GM04503 (cell line): Measurements from ENCODE around the gene BTN3A1.
"Not testable (repeated sequence)": the region's sequence is repeated elsewhere in the genome, so short reads cannot be mapped to it uniquely, and the experiment has no call there.

Experiments
- DNase-seq: peaks from one replicate; pipeline ENCODE4 v3.0.0-alpha.2; 2012; ENCODE audit warnings: low read depth

The BTN3A1 gene

DNA sequence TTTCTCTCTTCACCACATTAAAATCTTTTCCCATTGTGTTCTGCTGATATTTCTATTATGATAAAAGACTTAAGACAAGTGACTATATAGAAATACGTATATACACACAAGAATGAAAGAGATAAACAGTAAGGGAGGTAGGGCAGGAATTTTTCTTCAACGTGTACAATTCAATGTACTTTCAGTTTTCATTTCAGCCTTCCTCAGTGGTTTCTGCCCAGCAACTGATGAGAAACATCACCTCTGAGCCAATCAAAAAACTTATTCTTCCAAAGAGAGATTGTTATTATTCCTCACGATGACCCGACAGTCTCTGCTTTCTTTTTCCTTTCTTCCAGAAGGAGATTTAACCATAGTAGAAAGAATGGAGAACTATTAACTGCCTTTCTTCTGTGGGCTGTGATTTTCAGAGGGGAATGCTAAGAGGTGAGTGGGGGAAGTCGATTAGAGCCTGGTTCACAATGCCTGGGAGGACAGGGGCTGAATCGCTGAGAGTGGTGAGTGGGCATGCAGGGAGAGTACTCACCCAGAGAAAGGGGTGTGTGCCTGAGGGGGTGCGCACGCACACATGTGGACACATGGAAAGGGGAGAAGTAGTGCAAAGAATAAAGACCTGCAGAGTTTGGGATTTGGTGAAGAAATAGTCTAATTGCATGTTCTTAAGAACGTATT, at the start of gene BTN3A1:
Gene BTN3A1 (plus strand): TSS at position 289 of the 672 bp plus-strand sequence. CDS start 3,289 bp downstream, outside the sequence.
- DNase-seq, result peak; percentile 51

DNA sequence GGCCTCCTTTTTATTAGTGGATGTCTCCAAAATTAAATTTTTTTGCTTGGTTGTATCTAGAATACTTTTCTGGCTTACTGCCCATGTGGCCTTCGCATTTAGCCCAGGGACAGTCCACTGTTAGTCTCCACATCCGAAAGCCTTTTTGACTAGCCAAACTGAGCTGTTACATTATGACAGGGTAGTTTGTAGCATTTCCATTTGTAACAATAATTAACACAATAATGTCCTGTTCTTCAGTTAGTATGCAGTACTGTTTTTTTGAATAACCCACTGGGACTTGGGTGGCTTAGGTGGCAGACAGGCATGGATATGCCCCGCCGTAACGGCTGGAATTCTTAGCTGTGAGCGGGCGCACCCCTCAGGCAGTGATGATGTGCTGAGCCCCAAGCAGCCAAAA, 49.8 kb upstream of the BTN3A1 start:
- DNase-seq, result no peak

DNA sequence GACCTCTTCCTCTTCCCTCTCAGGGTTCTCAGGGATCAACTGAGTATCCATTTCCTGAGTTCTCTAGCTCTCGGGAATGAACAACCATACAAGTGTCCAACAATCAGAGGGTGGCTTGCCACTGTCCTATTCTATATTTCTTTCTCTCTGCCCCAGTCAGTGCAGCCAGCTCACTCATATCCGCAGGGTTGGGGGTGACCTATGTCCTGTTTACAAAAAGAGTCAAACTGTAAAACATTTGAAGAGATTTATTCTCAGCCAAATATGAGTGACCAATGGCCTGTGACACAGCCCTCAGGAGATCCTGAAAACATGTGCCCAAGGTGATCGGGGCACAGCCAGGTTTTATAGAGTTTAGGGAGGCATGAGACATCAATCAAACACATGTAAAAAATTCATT, 47.9 kb upstream of the BTN3A1 start:
- no peak for DNase-seq

DNA sequence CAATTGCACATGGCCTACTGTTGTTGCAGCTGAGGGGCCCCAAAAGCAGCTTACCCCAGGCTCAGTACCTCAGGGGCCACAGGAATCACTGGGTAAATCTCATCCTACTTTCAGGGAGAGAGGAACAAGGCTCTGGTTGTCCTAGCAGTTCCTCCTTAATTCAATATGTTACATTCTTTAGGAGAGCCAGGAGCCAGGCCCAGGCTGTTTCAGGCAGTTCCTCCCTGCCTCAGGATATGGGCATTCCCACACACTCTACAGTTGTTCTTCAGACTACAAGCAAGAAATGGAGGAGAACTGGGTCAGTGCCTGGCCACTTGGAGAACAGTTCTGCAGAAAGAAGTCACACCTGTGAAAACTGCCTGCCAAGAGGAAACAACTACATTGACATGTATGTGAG, 46.7 kb upstream of the BTN3A1 start:
- DNase-seq, result no peak

DNA sequence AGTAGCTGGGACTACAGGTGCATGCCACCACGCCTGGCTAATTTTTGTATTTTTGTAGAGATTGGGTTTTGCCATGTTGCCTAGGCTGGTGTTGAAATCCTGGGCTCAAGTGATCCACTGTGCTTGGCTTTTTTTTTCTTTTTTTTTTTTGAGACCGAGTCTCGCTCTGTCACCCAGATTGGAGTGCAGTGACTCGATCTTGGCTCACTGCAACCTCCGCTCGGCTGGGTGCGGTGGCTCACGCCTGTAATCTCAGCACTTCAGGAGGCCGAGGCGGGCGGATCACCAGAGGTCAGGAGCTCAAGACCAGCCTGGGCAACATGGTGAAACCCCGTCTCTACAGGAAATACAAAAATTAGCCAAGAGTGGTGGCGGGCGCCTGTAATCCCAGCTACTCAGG, 44.5 kb upstream of the BTN3A1 start:
- not testable (repeated sequence) for DNase-seq

DNA sequence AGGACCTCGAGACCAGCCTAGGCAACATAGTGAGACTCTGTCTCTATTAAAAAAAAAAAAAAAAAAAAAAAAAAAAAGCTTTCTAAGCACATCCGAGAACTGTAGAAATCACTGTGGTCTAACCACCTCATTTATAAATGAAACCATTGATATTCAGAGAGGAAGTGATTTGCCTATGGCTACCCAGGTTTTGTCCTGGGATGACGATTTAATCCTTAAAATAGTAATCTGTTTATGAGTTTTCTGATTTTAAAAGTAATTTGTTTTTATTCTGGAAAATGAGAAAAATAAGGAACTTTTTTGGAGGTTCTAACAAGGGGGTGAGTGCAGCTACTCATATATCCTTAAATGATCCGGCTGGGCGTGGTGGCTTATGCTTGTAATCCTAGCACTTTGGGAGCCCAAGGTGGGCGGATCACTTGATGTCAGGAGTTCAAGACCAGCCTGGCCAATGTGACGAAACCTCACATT, 43.5 kb upstream of the BTN3A1 start:
- no peak for DNase-seq

DNA sequence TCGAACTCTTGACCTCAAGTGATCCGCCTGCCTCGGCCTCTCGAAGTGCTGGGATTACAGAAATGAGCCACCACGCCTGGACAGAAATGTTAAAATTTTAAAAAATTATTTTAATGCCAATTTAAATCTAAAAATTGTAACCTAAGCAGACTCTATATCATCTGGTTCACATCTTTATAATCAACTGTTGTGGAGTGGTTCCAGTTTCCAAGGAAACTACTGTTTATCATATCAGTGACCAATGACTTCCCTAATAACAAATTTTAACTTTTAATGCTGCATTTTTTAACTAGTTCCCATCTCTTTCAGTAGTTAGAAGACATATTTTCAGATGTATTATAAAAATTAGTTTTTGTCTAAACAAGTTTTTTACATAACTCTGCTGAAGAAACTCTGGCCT, 42.3 kb upstream of the BTN3A1 start:
- no peak for DNase-seq

DNA sequence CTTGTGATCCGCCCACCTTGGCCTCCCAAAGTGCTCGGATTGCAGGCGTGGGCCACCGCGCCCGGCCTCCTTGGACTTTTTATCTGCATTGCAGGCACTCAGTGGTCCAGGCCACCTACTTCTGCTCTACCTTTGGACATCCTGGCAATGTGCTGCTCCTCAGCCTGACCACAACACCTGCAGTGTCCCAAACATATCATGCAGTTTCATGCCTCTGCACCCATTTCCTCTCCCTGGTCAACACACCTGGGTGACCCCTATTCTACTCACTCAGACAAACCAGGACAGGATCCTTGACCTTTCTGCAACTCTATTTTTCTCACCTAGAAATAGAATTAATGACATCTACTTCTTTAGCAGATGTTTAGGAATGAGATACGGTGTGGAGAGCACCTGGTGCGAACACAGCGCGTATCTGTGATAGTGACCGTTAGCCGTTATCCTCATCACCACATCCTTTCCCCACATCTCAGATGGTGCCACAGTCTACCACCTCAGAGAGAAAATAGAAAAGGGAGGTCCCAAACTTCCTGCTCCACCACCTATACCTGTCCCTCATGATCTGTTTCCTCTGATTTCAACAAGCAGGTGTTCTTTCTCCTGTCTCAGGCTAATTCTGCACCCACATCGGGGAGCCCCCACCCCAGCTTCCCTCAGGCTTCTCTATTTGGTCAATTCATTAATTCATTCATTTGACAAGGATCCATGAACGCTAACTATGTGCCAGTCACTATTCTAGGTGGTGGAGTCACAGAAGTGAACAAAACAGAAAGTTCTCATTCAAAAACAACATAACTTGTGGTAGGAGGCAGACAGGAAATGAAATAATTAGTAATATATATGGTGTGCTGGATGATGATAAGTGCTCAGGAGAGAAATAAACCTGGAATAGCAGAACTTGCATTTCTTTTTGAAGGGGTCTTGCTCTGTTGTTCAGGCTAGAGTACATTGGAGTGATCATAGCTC, 41.3 kb upstream of the BTN3A1 start:
- DNase-seq, result no peak

DNA sequence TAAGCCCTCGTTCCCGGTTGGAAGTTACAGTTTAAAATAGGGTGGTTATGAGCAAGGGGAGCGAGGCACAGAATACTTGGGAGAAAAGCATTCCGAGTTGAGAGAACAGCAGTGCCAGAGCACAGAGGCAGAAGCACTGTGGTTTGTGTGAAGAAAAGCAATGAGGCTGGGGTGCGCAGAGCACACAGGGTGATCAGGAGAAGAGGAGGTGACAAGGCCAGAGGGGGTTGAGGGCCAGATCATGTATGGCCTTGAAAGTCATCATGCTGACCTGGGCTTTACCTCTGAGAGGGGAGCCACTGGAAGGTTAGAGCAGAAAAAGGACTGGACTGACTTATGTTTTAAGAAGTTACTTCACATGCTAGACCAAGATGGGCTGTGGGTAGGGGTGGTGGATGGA, 40.5 kb upstream of the BTN3A1 start:
- no peak for DNase-seq

DNA sequence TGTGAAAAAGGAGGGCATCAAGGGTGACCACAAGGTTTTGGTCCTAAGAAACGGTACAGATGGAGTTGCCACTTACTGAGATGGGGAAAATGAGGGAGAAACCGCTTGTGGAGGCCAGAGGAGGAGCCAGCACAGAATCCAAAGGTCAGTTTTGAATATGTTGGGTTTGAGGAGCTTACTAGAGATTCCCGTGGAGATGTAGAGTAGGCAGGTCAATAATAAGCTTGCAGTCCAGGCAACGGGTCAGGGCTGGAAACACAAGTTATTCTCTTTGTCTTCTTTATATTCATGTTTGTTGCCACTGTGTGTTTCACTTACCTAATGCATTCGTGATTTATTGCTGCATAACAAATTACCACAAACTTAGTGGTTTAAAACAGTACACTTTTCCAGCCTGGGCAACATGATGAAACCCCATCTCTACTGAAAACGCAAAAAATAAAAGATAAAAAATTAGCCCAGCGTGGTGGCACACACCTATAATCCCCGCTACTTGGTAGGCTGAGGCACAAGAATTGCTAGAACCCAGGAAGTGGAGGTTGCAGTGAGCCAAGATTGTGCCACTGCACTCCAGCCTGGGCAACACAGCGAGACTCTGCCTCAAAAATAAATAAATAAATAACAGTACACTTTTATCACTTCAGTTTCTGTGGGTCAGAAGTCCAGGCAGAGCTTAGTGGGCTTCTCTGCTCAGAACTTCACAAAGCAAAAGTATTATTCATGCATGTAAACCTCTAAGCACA, 39.8 kb upstream of the BTN3A1 start:
- DNase-seq, result no peak

DNA sequence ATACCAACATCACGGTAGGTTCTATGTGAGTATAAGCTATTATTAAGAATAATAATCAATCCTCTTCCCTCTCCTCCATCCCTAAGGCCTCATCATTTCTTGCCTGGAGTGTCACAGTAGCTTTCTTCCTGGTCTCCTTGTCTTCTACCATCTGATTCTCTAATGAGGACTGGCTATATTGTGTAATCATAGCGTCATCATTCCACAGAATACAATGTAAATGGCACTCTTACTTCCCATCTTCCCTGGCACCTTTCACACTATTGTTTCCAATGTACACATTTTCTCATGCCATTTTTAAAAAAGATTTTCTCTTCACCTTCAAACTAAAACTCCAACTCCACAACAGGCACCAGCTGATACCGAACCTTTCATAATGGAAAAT, 39.2 kb upstream of the BTN3A1 start:
- DNase-seq, result no peak

DNA sequence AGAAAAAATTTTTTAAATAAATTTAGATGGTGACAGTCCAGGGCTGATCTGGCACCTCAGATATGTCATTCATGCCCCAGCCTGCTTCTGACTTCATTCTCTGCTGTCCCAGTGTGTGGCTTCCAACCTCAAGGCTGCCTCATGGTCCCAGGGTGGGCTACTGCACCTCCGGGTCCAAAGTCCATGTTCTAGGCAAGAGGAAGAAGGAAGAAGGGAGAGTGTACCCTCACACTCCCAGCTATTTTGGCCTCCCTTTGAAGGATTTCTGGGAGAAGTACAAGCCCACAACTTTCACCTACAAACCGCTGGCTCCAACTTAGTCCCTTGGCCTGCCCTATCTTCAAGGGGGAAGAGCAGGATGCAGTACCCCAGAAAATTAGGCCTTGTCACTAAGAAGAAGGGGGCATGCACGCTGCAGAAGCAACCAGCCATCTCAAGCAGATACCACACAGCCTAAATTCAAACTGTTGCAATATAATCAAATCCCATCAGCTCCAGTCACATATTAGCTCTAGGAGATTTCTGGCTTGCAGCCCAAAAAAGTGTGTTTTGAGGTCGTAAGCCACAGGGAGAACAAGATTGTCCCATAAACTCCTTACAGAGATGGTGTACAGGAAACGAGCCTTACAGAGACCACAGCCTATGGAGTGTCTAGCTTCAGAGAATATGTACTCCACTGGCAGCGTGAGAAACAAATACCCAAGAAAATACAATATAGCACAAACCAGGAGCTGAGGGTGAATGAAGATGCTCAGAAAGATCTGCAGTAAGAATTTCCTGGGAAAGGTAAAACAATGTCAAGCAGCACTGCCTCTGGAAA, 38.0 kb upstream of the BTN3A1 start:
- DNase-seq, result no peak

DNA sequence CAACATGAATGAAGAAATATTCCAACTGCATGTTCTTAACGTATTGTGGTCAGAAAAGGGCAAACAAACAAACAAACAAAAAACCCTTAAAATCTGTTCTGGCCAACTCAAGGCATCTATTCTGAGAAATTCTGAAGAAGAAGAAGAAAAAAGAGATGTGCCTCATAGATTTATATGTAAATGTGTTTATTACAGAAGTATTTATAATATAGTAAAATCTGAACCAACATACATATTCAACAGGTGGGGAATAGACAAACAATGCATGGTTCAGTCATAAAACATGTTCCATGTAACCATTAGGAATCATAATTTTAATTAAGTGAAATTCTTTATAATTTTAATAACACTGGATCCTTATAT, 36.5 kb upstream of the BTN3A1 start:
- DNase-seq, result no peak

DNA sequence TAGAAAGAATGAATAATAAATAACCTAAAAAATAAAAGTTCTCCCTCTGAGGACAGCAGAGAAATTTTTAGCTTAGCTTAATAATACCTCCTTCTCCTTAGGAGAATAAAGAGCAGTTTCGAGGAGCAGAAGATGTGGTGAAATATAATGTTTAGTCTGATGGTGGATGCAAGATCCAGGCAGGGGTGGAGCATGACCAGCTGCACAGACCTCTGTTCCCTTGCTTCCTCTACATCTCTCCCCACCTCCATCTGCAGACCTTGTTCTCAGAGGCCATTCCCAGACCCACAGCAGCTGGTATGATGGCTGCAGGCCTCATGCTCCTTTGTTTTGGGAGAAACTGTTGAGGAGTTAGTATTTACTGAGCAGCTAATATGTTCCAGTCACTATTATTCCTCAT, 35.6 kb upstream of the BTN3A1 start:
- DNase-seq, result no peak

DNA sequence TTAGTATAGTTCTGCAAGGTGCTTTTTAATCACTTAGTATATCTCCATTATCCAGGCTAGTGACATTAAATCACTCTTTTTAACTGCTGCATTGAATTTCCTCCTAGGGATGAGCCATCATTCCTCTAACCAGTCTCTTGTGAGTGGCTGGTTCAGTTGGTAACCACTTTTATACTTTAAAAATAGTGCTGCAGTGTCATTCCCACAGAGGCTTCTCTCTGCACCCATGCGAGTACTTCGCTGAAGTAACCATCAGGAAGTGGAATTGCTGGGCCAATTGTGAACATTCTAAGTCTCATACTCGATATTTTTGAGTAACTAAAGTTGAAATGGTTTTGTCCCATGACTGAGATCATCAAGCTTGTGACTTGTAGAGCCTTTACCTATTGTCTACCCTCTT, 35.0 kb upstream of the BTN3A1 start:
- no peak for DNase-seq

DNA sequence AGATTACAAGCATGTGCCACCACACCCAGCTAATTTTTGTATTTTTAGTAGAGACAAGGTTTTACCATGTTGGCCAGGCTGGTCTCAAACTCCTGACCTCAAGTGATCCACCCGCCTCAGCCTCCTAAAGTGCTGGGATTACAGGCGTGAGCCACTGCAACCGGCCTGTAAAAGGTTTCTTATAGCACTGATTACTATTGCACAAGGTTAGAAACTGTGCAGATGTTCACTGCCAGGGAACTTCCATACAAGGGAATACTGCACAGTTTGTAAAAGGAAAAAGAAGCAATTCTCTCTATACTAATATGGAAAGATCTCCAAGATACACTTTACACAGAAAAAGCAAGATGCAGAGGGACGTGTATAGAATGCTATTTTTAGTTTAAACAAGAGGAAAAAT, 30.3 kb upstream of the BTN3A1 start:
- not testable (repeated sequence) for DNase-seq

DNA sequence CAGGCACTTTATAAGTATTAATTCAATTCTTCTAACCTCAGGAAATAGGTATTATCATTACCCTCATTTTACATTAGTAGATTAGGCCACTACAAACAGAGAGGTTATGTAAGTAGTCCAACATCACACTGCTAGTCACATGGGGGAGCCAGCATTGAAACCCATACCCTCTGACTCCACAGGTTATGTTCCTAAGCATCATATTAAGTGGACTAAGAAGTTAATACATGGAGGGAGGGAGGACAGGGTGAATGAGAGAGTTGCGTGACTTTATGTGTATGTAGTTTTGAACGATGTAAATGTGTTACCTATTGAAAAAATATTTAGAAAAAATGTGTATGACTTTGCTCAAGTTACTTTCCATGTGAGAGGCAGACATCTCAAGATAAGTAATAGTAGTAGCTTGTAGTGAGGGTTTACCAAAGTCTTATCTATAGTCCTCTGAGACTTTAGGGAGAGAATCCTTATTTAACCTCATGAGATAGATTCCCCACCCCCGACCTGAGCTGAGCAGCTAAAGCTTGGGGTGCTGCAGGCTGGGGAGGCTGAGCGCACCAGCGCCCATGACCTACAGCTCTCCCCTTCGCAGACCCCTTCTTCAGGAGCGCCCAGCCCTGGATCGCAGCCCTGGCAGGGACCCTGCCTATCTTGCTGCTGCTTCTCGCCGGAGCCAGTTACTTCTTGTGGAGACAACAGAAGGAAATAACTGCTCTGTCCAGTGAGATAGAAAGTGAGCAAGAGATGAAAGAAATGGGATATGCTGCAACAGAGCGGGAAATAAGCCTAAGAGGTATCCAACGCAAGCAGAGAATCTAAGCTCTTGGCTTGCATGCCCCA, 29.5 kb upstream of the BTN3A1 start:
- no peak for DNase-seq

DNA sequence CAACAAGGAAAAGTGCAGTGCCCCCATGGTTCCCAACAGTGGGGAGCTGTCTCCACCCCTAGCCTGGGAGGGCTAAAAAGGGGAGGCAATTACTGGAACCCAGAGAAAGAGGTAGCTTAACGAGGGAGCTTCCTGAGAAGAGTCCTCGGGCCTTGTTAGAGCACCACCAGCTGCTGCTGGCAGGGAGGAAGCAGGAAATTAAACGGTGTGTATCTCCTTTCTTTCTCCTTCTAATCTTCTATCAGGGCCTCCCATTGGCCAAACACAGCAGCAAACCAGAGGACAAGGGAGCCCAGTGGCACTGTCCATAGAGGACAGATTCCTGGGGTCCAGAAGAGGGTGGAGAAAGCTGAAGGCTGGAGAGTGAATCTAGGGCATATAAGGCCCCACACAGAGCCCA, 26.8 kb upstream of the BTN3A1 start:
- no peak for DNase-seq

DNA sequence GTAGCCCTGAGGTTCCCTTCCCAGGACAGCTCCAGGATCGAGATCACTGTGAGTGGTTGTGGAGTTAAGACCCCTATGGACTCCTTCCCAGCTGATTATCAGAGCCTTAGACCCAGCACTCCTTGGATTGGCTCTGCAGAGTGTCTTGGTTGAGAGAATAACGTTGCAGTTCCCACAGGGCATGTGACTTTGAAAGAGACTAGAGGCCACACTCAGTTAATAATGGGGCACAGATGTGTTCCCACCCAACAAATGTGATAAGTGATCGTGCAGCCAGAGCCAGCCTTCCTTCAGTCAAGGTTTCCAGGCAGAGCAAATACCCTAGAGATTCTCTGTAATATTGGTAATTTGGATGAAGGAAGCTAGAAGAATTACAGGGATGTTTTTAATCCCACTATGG, 24.4 kb upstream of the BTN3A1 start:
- DNase-seq, result no peak

DNA sequence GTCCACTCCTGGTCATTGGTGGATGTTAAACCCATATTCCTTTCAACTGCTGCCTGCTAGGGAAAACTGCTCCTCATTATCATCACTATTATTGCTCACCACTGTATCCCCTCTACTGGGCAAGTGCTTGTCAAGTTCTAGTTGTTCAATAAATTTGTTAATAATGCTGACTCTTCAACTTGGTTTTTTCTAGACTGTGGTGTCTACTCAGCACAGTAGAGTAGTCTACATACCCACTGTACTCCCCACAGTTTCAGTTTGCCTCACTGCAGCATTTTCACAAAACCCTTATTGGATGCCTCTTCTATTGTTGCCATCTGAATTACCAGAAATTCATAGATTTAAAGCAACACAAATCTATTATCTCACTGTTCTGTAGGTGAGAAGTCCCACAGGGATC, 23.9 kb upstream of the BTN3A1 start:
- not testable (repeated sequence) for DNase-seq

DNA sequence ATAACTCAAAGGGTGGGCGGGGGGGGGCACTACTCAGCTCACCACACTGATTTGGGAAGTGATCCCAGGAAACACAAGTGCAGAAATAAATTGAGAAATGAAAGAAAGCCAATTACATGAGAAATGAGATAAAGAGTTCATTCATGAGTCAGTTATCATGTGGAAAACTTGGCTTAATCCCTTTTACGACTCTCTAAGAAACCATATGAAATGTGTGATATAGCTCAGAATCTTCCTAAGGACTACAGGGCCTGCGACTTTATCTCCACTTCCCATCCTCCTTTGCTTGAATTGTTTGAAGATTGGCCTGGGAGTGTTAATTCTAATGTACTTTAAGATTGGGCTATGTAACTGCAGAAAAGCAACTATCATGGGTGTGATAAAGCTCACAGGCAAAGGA, 22.8 kb upstream of the BTN3A1 start:
- no peak for DNase-seq
